Umbilical cord (tissue), 2 donors: ENCODE measurements around the gene TANGO2. TPM values are rescaled to one million over a fixed set of nuclear protein-coding genes. Genes with fewer than 3 reads are reported as not detected.

Experiments used
- DNase-seq: peaks from one replicate; pipeline ENCODE4 v3.0.0-alpha.2; 2015; ENCODE audit warnings: low spot score
- total RNA-seq: library from RNA; depleted of rRNA; stranded (reverse); fragments of >200 nt; gene quantifications from one replicate; pipeline ENCODE4 v1.2.3, GENCODE V29; 2014; ENCODE audit warnings: low replicate concordance; ENCODE audit not compliant: insufficient read depth

The TANGO2 gene
- total RNA-seq, 1 donor from 2014 or later, result 20.5 TPM

DNA sequence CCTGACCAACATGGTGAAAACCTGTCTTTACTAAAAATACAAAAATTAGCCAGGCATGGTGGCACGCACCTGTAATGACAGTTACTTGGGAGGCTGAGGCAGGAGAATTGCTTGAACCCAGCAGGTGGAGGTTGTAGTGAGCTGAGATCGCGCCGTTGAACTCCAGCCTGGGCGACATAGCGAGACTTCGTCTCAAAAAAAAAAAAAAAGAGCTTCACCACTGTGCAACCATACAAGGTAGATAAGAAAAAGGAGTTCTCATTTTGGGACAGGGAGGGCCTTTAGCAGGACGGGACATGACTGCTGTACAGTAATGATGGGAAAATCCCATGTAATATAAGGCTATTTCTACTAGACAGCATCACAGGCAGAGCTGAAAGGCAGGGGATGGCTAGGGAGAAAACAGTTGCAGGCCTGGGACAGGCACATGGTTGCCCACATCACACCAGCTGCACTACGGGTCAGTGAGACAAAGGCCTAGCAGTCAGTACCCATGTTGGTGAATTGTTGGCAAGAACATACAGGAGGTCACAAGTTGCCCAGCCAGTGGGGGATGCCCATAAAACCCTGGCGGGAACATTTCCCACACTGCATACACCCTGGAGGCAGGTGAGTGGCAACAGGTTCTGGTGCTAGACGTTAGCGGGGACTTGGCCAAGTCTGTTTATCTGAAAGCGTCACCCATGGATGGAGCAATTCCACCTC lies 5.4 kb downstream of the TANGO2 start:
- DNase-seq, result no peak

DNA sequence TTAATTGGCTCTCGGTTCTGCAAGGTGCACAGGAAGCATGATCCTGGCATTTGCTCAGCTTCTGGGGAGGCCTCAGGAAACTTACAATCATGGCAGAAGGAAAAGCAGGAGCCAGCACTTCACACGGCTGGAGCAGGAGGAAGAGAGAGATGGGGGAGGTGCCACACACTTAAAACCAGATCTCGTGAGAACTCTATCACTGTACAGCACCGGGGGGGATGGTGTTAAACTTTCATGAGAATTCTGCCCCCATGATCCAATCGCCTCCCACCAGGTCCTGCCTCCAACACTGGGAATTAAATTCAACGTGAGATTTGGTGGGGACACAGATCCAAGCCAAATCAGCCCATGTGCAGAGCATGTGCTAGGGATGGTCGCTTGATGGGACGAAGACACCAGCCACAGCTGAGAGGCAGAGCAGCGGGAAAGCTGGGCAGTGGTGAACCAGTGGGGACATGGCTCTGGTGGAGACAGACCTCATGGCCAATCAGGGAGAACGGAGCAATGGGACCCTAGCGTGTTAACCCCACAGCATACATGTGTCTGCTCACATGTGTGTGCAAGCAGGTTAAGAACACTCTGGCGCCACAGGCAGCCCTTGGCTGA lies 6.2 kb downstream of the TANGO2 start:
- DNase-seq, result no peak

DNA sequence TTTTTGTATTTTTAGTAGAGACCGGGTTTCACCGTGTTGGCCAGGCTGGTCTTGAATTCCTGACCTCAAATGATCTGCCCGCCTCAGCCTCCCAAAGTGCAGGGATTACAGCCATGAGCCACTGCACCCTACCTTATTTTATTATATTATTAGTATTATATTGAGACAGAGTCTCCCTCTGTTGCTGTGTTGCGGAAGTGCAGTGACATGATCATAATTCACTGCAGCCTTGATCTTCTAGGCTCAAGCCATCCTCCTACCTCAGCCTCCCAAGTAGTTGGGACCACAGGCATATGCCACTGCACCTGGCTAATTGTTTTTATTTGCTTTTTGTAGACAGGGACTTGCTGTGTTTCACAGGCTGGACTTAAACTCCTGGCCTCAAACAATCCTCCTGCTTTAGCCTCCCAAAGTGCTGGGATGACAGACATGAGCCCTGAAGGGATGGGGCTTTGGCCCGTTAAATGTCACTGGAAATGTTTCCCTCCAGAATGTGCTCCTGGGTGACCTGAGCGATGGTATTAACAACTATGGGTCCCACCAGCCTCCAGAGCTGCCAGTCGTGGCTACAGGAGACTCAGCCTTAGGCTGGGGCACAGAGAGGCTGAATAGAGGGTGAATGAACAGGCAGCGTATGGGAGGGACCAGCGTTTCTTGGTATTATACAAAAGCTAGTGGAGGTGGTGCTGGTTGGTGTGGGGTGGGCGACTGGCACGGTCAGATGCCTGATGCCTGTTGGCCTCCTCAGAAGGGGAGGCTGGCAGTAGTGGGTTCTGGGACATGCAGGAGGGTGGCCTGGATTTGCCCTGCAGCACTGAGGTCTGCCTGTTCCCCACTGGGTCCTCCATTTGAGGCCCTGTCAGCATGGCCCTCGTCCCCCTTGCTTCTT lies 7.3 kb downstream of the TANGO2 start:
- no peak for DNase-seq

DNA sequence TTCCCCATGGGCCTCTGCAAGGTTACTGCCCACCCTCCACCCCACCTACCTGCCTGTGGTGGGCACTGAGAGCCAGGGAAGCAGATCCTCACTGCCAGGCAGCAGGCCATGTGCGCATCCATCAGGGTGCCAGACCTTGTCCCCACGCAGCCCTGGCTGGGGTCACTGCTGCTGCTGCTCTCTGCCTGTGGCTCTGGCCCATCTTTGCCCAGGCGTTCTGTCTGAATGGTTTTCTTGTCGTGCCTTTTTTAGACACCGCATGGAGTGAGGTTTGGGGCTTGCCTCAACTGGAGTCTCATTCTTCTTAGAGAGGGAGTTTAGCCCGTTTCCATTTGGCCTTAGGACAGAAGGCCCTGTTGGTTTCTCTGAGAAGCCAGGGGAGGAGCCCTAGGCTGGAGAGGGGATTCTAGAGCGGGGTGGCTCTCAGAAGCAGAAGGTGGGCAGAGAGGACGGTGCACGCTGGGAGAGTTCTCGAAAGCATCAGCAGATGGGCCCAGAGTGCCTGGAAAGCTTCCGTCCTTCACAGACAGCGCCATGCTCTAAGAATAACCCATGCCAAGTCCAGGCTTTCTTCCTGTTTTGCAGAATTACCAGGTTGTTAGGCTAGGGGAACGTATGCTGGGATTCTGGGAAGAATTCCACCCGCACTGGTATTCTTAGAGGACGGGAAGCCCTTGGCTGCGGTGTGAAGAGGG lies 8.1 kb downstream of the TANGO2 start:
- no peak for DNase-seq

DNA sequence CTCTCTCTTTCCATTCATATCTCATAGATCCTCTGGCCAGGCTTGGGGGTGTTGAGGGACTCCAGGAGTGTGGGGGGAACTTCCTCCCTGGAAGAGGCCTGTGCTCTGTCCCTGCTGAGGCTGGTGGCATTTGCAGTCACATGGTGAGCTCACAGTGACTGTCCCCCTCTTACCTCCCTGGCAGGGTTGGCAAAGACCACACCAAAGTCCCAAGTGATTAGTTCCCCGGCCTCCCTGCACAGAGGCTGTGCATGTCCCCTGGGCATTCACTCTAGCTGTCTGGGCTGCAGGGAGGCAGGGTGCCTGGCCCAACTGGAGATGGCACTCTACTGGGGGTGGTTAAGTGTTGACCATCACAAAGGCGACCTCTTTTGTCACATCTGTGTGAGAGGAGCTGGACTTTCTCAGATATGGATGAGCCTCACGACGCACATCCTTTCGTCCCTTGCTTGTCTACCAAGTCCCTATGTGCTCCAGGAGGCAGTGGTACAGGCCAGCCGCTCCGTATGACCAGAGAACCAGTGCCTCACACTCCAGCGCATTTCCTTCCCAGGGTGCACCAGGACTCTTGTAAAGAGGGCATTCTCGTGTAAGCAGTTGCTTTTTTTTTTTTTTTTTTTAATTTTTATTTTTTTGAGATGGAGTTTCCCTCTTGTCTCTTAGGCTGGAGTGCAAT lies 8.8 kb downstream of the TANGO2 start:
- no peak for DNase-seq

DNA sequence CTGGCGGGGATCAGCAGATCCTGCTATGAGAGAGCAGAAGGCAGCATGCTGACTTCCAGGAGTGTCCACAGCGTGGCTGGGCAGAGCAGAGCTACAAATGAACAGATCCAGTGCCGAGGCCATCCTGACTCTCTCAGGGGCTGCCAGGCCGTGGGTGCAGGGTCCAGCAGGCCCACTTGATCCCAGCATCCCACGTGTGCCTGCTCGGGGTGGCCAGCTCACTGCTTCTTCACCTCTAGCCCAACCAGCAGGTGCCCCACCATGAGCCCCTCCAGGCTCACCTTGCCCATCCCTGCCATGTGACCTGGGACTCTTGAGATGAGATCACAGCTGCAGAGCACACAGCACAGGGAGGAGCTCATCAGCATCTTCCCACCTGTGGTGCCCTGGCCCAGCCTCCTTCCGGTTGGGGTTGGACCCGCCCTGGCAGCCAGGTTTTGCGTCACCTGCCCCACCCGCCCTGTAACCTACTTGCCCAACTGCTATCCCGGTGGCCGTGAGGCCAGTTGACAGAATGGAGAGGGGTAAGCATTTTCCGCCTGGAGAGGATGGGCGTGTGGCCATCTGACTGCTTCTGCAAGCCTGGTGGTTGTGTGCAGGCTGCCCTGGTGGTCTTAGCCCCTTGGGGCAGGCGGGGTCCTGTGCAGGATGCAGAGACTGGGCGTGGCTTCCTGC lies 11.0 kb downstream of the TANGO2 start:
- DNase-seq, result no peak

DNA sequence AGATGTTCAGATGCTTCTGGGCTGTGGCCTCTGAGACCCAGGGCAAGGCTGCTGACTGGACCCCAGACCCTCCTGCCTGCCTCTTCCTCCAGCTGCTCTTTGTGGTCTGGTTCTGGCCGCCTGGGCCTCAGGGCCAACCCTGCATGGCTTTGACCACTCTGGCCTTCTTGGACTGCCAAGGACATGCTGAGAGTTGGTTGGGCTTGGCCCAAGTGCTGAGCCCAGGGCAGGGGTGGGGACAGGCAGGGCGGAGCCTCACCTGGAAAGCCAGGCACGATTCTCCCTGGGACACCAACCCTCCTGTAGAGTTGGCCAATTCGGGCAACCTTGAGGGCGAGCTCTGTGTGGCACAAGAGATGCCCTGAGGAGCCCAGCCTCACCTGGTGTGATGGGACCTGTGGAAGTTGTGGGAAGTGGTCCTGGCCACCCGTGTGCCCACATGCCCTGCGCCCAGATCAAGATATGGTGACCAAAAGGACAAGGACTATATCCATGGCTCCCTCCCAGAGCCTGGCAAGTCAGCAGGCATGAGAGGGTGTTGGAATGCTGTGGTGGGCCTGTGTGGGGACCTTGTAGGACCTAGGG lies 11.6 kb downstream of the TANGO2 start:
- DNase-seq, result no peak

DNA sequence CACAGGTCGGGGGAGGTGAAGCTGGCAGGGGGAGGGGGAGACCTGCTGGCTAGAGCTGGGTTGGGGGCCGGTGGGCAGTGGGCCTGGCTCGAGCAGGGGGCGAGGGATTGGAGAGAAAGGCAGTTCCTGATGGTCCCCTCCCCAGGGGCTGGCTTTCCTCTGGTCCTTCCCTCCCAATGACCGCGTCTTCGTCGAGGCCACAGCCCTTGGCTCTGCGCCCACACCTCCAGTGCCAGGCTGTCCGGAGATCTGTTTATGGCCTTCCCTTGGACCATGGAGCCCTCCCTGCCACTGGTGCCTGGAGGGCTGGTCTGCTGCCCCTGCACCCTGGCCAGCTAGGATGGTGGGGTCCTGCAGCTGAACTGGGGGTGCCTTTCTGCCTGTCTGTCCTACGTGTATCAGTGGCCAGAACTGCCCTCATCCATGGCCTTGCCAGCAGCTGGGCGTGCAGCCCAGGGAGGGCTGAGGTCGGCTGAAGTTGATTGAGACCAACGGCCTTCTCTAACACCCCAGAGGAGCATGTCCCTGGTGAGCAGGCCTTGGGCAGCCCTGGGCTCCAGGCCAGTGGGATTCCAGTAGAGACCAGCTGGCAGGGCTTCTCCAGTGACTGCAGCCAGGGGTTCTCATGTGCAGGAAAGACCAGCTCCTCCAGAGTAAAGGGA lies 12.3 kb downstream of the TANGO2 start:
- no peak for DNase-seq

DNA sequence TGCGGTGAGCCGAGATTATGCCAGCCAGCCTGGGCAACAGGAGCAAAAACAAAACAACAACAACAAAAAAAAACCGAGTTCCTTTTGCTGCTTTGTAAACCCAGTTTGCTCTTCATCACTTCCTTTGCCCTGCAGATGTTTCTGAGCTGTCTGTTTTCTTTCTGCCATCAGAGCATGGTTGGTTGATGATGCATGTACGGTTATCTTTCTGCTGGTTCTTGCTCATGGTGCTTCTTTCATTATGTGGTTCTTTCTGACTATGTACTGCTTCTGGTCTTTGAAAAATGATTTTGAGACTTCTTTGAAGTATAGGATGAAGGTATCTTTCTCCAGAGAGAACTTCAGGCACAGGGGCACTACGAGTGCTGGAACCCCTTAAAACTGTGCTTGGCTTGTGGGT lies 13.2 kb downstream of the TANGO2 start:
- no peak for DNase-seq

DNA sequence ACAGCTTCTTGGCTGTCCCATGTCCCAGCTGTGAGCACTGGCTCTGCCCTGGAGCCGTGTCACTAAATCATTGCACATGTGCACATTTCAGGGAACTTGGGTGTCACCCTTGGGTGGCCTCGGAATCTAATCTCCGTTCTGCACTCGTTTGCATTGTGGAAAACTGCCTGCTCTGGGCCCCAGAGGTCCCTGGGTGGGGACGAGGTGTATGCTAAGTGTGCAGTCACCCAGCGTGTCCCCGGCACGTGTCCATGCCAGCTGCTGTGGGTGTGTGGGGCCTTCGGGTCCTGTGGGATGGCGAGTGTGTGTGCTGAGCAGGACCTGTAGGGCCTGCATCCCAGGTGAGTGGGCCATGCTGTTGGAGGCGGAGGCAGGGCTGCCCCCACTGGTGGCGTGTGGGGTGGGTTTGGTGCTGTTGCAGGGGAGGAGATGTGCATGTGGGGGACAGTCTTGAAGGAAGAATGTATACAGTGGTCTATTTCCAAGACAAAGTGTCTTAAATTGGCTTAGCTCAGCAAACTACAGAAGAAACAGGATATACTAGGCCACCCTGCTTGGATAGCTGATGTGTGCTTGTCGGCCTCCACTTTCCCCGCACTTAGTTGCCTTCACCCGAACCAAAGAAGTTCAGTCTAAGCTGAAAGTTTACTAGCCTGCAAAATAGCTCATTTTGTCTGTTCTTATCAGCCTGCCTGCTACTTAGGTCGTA lies 14.6 kb downstream of the TANGO2 start:
- DNase-seq, result no peak

DNA sequence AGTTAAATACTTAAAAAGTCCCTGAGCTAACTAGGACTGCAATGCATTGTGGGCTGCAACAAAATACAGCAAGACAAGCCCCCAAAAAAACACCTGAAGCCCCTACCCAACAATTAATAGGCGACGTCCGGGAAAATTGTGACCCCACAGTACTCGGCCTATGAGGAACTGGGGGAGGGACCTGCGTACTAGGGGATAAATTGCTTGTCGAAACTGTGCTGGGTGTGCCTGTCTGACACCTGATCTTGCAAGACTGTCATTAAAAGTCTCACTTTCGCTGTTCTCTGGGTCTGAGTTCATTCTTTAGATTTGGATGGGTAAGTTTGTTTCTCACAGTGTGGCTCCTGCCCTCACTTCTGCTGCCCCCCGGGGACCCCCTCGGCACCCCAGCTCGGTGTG lies 15.2 kb downstream of the TANGO2 start:
- no peak for DNase-seq

DNA sequence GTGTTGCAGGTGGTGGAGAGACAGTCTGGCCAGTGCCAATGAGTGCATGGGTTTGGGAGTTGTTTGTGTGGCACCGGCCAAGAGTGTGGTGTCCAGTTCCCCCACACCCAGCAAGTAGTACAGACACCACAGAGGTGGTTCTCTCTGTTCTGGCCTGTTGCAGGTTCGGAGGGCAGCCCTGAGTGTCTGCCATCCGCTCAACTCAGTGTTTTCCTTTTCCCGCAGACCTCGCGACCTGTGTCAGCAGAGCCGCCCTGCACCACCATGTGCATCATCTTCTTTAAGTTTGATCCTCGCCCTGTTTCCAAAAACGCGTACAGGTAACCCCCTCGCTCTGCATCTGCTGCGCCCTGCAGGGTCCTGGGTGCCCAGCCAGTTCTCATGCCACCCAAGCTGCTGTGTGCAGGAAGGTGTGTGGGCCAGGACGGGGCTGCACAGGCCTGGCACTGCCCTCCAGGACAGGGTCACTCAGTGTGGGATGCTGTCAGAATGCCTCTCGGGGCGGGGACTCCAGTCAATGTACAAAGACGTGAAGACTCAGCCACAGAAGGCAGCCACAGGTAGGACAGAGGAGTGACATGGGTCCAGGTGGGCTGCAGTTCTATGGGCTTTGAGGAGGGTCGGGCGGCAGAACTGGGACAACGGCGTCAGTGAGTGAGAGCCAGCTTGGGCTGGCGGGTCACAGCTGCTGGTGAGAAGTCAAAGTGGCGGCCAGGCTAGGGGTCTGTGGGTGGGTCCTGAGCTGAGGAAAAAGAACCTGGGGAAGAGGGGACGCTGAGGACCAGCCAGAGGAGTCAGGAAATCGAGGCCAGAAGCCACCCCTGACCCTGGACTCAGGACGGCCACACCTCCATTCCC lies 15.9 kb downstream of the TANGO2 start:
- DNase-seq, result no peak

DNA sequence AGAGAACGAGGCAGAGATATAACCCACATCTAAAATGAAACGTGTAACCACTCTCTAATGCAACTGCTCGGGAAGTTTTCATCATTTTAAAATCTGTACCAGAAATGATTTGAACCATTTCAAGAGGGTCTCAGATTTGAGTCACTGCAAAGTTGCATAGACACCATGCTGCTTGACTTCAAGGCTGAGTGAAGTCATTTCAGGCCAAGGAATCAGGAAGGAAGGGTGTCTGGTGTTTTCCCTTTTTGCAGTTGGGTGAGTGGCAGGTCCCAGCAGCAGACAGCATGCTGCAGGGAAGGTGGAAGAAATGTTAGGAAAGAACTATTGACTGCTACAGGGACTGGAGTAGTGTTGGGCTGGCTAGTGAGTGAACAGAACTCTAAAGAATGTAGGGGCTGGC lies 16.5 kb downstream of the TANGO2 start:
- no peak for DNase-seq

DNA sequence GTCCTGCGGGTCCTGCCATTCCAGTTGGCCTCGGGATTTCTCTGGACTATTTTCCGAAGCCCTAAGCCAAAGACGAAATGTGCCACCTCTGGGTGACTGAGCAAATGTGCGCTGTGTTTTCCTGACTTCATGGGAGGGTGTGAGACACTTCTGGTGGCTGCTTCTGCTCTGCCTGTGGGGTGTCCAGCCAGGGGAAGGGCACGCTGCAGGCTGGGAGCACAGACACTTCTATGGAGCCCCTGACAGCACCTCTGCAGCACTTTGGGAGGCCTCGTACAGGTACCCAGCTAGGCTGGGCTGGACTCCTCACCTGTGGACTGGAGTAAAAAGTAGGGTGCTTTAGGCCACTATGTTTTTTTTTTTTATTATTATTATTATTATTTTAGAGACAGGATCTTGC lies 17.7 kb downstream of the TANGO2 start:
- DNase-seq, result no peak

DNA sequence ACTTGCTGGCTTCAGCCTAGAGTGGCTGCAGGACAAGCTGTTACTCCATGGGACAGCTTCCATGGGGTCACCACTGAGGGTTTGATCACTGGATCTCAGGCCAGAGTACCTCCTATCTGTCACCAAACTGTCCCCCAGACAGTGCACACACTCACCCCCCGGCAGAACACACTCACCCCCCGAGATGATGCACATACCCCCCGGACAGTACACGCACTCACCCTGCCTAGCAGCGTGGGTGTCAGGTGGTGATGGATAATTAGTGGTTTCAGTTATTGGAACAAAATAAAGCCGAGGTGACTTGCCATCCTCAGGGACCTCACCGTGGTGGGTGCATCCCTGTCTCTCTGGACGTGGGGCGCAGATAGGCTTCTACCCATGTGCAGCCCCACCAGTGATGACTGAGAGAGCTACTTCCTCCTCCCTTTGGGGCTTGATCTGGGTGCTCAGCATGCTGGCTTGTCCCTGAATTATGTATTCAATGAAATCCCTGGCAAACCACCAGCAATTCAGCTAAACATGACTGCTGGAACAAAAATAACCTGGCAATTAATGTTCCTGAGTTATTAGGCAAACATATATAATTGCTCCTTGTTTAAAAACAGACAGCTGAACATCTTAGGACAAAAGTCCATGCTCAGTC lies 18.9 kb downstream of the TANGO2 start:
- no peak for DNase-seq

DNA sequence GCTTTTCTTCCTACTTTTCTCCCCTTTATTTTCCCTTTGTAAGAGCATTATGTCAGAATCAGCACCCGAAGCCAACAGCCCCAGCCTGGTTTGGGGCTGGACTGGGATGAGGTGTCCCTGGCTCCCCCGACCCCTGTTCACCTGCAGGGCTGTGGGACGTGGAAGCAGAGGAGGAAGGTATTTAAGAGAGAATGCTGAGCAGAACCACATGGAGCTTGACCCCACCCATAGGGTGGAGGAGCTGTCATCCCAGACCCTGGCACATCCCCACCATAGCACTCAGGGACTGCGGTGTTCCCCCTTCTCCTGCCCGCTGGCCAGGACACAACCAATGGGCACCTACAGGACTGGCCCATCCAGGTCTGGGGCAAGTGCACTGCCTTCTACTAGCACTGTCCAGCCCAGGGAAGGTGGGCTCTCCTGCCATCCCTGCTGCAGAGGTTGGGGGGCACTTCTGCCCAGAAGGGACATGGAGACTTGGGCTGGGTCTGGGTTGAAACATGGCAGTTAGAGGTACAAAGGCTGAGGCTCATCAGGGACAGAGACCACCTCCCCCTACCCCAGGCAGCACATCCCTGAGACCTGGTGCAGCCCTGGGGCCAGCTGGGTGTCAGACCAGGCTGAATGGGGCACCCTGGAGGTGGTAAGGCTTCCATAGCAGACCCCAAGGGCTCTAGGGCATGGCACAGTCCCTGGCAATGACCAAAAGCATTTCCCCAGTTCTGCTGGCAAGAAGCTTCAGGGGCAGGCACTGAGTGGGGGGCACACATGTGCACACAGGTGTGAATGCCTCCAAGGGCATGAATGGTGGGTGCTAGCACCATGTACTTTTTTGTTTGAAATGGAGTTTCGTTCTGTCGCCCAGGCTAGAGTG lies 19.7 kb downstream of the TANGO2 start:
- DNase-seq, result no peak
